KMS-11 (cell line): ENCODE measurements around the gene NIPAL3.

Experiments used
- H2AFZ ChIP-seq: fragments of 200-600 bp; sonication (generic); 2 replicates; pipeline ENCODE4 v1.6.1; 2016; ENCODE audit warnings: antibody characterized with exemption, mixed run types, low read depth
- H3K27ac ChIP-seq: fragments of 200-600 bp; sonication (generic); 2 replicates; pipeline ENCODE4 v1.6.1; 2016; ENCODE audit warnings: mild to moderate bottlenecking, mixed run types
- H3K27me3 ChIP-seq: fragments of 200-600 bp; sonication (generic); 2 replicates; pipeline ENCODE4 v1.6.1; 2017; ENCODE audit warnings: mild to moderate bottlenecking, low read depth, mixed run types, moderate library complexity; ENCODE audit not compliant: insufficient read depth
- H3K36me3 ChIP-seq: fragments of 200-600 bp; sonication (generic); 2 replicates; pipeline ENCODE4 v1.6.1; 2017; ENCODE audit warnings: mild to moderate bottlenecking, mixed run types; ENCODE audit not compliant: insufficient read depth
- H3K4me1 ChIP-seq: fragments of 200-600 bp; sonication (generic); 2 replicates; pipeline ENCODE4 v1.6.1; 2016; ENCODE audit warnings: mild to moderate bottlenecking, low read depth, mixed run types; ENCODE audit not compliant: poor library complexity, severe bottlenecking
- H3K4me2 ChIP-seq: fragments of 200-600 bp; sonication (generic); 2 replicates; pipeline ENCODE4 v1.7.0; 2016; ENCODE audit warnings: mild to moderate bottlenecking, mixed run types
- H3K4me3 ChIP-seq: fragments of 200-600 bp; sonication (generic); IDR thresholded peaks from 2 replicates; pipeline ENCODE4 v1.6.1; 2017; ENCODE audit warnings: low read depth, low read length, mixed read lengths; ENCODE audit not compliant: insufficient read depth
- H3K79me2 ChIP-seq: fragments of 200-600 bp; sonication (generic); 2 replicates; pipeline ENCODE4 v1.6.1; 2016; ENCODE audit warnings: low read depth, mixed run types; ENCODE audit not compliant: insufficient read depth
- H3K9ac ChIP-seq: fragments of 200-600 bp; sonication (generic); 2 replicates; pipeline ENCODE4 v1.6.1; 2016; ENCODE audit warnings: mild to moderate bottlenecking, mixed run types
- H4K20me1 ChIP-seq: fragments of 200-600 bp; sonication (generic); 2 replicates; pipeline ENCODE4 v1.6.1; 2016; ENCODE audit warnings: mild to moderate bottlenecking, mixed run types; ENCODE audit not compliant: insufficient read depth
- CTCF ChIP-seq: fragments of 200-600 bp; sonication (generic); conservative IDR thresholded peaks from 2 replicates; pipeline ENCODE4 v1.6.1; 2017; ENCODE audit warnings: low read depth, mild to moderate bottlenecking, antibody characterized with exemption, low read length, moderate library complexity, mixed read lengths

The NIPAL3 gene

GRCh38 chr1:24415334-24415909, at the start of gene NIPAL3:
TSS of gene NIPAL3 (plus strand) at chr1:24415802. CDS start at chr1:24419548, 3,746 bp downstream.
- Histone ChIP-seq H3K27ac (peak within 1 kb of the TSS; percentile 31; the same call in 1 of the 2 replicates), H3K4me3 (peak within 1 kb of the TSS; percentile 90), H3K9ac (peak within 1 kb of the TSS; percentile 46; the same call in 1 of the 2 replicates), H2AFZ (peak within 1 kb of the TSS; percentile 84), H3K4me2 (peak within 1 kb of the TSS; percentile 95), H4K20me1 (no peaks in the 10 kb centered on the region), H3K79me2 (0 out of 2 replicates have a peak, but pooled peaks cover 7% of the 10 kb centered on the region), H3K4me1 (peaks cover 26% of the 10 kb centered on the region), H3K36me3 (no peaks in the 10 kb centered on the region), H3K27me3 (no peaks in the 10 kb centered on the region)
- peak; percentile 74 for TF ChIP-seq CTCF

GRCh38 chr1:24366707-24367106, 48.9 kb upstream of the NIPAL3 start:
- Histone ChIP-seq H3K79me2 (no peaks in the 10 kb centered on the region), H3K36me3 (no peaks in the 10 kb centered on the region), H3K4me3 (no peak overlapping the region), H3K4me1 (no peaks in the 10 kb centered on the region), H2AFZ (no peak overlapping the region), H3K27ac (no peak overlapping the region), H3K4me2 (no peak overlapping the region), H3K9ac (no peak overlapping the region), H4K20me1 (no peaks in the 10 kb centered on the region), H3K27me3 (no peaks in the 10 kb centered on the region)
- no peak for TF ChIP-seq CTCF

- no peaks in the 10 kb centered on the region for H3K36me3 ChIP-seq
- H3K9ac ChIP-seq = no peak overlapping the region
- no peaks in the 10 kb centered on the region for H3K27me3 ChIP-seq
- no peak for TF ChIP-seq CTCF
- no peaks in the 10 kb centered on the region for H3K4me1 ChIP-seq
- no peaks in the 10 kb centered on the region for H3K79me2 ChIP-seq
- H3K4me2 ChIP-seq = no peak overlapping the region
- no peaks in the 10 kb centered on the region for H4K20me1 ChIP-seq
- no peak overlapping the region for H3K4me3 ChIP-seq
- H2AFZ ChIP-seq = no peak overlapping the region
- no peak overlapping the region for H3K27ac ChIP-seq
Measured at GRCh38 chr1:24369199-24369598, 46.4 kb upstream of the NIPAL3 start.

GRCh38 chr1:24369801-24370200, 45.8 kb upstream of the NIPAL3 start:
- H3K27ac ChIP-seq = no peak overlapping the region
- no peaks in the 10 kb centered on the region for H3K79me2 ChIP-seq
- no peaks in the 10 kb centered on the region for H3K4me1 ChIP-seq
- no peak for TF ChIP-seq CTCF
- H3K27me3 ChIP-seq = no peaks in the 10 kb centered on the region
- H2AFZ ChIP-seq = no peak overlapping the region
- no peak overlapping the region for H3K4me2 ChIP-seq
- no peak overlapping the region for H3K9ac ChIP-seq
- H3K4me3 ChIP-seq = no peak overlapping the region
- H4K20me1 ChIP-seq = no peaks in the 10 kb centered on the region
- H3K36me3 ChIP-seq = no peaks in the 10 kb centered on the region
